ENCODE data around the gene SPPL3. TPM values are rescaled to one million over a fixed set of nuclear protein-coding genes. Genes with fewer than 3 reads are reported as not detected.

SPPL3 gene
- total RNA-seq, 1 donor from 2014 or later = 25.8 TPM

DNA sequence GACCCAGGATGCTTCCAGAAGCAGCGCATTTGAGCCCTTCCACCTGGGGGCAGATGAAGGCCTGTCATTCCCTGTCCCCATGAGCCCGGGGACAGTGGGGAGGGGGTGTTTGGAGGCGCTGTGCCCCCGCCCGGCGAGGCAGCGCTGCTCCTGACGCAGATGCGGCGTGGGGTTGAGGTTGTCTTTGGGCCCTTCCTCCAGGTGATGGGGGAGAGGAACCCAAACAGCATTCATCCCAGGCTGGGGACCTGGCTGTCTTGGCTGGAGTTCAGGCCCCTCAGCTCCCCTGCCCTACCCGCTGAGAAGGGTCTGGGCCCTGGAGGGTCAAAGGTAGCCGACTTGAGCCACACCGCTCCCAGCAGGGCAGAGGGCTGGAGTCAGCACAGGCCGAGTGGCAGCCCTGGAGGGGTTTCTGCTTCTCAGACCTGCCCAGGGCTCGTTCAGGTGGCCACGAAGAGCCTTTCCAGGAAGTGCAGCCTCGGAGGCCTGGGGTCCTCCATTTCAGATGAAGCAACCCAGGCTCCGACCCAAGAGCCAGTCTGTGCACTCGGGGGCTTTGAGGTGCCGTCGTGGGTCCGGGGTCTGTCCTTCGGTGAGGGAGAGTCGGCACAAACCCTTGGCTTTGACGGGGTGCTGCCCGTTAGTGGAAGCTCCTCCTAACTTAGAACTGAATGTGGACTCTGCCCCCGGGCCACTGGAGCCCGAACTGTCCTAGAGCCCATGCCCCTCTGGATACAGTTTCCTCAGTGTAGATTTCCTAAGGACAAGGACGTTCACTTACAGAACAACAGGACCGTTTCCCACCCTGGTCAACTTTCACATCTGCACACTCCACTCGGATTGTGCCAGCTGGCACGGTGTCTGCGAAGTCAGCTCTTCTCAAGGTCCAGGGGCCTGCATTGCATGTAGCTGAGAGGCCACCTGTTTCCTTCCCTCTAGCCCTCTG lies 162.4 kb downstream of the SPPL3 start:
- Histone ChIP-seq H3K79me2 (ENCODE audit: low read depth) (no peaks in the 10 kb centered on the region), H3K9me3 (ENCODE audit: low read depth) (no peaks in the 10 kb centered on the region), H4K20me1 (ENCODE audit: low read depth) (no peaks in the 10 kb centered on the region), H2AFZ (replicated peaks) (no peak overlapping the region), H3K9ac (no peak overlapping the region), H3K36me3 (no peaks in the 10 kb centered on the region), H3K4me1 (no peaks in the 10 kb centered on the region), H3F3A (ENCODE audit: low read depth) (no peaks in the 10 kb centered on the region), H3K27ac (no peak overlapping the region), H3K4me3 (no peak overlapping the region), H3K4me2 (no peak overlapping the region), H3K27me3 (no peaks in the 10 kb centered on the region)
- no peak for DNase-seq (ENCODE audit: low spot score)
- H3K9me3 Mint-ChIP-seq = no peaks in the 10 kb centered on the region
- H3K4me3 Mint-ChIP-seq = no peak overlapping the region
- H3K27me3 Mint-ChIP-seq (ENCODE audit: insufficient read depth, low read depth) = no peaks in the 10 kb centered on the region
- TF ChIP-seq EZH2 (IDR thresholded peaks at IDR 0.05) (no peak), EZH2phosphoT487 (IDR thresholded peaks at IDR 0.05) (no peak)
- TF ChIP-seq, protein P1, sequence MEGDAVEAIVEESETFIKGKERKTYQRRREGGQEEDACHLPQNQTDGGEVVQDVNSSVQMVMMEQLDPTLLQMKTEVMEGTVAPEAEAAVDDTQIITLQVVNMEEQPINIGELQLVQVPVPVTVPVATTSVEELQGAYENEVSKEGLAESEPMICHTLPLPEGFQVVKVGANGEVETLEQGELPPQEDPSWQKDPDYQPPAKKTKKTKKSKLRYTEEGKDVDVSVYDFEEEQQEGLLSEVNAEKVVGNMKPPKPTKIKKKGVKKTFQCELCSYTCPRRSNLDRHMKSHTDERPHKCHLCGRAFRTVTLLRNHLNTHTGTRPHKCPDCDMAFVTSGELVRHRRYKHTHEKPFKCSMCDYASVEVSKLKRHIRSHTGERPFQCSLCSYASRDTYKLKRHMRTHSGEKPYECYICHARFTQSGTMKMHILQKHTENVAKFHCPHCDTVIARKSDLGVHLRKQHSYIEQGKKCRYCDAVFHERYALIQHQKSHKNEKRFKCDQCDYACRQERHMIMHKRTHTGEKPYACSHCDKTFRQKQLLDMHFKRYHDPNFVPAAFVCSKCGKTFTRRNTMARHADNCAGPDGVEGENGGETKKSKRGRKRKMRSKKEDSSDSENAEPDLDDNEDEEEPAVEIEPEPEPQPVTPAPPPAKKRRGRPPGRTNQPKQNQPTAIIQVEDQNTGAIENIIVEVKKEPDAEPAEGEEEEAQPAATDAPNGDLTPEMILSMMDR (IDR thresholded peaks at IDR 0.05) = no peak
- H3K4me1 Mint-ChIP-seq = no peaks in the 10 kb centered on the region
- H3K36me3 Mint-ChIP-seq = no peaks in the 10 kb centered on the region
- H3K27ac Mint-ChIP-seq = no peak overlapping the region

GRCh38 chr12:120740871-120741270 lies 163.3 kb downstream of the SPPL3 start:
- no peak for DNase-seq (ENCODE audit: low spot score)

GRCh38 chr12:120739821-120740613 lies 164.1 kb downstream of the SPPL3 start:
- peak; percentile 19 for DNase-seq (ENCODE audit: low spot score)
- Mint-ChIP-seq H3K27me3 (ENCODE audit: insufficient read depth, low read depth) (peaks cover 2% of the 10 kb centered on the region), H3K4me1 (no peaks in the 10 kb centered on the region), H3K36me3 (no peaks in the 10 kb centered on the region), H3K9me3 (no peaks in the 10 kb centered on the region), H3K4me3 (no peak overlapping the region), H3K27ac (no peak overlapping the region)
- H3F3A ChIP-seq (ENCODE audit: low read depth) = no peaks in the 10 kb centered on the region
- H3K79me2 ChIP-seq (ENCODE audit: low read depth) = no peaks in the 10 kb centered on the region
- H3K27ac ChIP-seq = no peak overlapping the region
- TF ChIP-seq EZH2phosphoT487 (IDR thresholded peaks at IDR 0.05) (no peak), EZH2 (IDR thresholded peaks at IDR 0.05) (no peak)
- TF ChIP-seq, protein P1 (IDR thresholded peaks at IDR 0.05) = no peak
- H3K9ac ChIP-seq = no peak overlapping the region
- no peaks in the 10 kb centered on the region for H3K27me3 ChIP-seq
- no peaks in the 10 kb centered on the region for H3K36me3 ChIP-seq
- no peaks in the 10 kb centered on the region for H3K9me3 ChIP-seq (ENCODE audit: low read depth)
- no peak overlapping the region for H3K4me3 ChIP-seq
- no peak overlapping the region for H2AFZ ChIP-seq (replicated peaks)
- no peak overlapping the region for H3K4me2 ChIP-seq
- H3K4me1 ChIP-seq = no peaks in the 10 kb centered on the region
- no peaks in the 10 kb centered on the region for H4K20me1 ChIP-seq (ENCODE audit: low read depth)

More at GRCh38 chr12:120740871-120741270, 163.3 kb downstream of the SPPL3 start:
- no peaks in the 10 kb centered on the region for H3K4me1 ChIP-seq
- H4K20me1 ChIP-seq (ENCODE audit: low read depth) = no peaks in the 10 kb centered on the region
- Mint-ChIP-seq H3K27me3 (ENCODE audit: insufficient read depth, low read depth) (no peaks in the 10 kb centered on the region), H3K27ac (no peak overlapping the region), H3K9me3 (no peaks in the 10 kb centered on the region), H3K4me1 (no peaks in the 10 kb centered on the region), H3K36me3 (no peaks in the 10 kb centered on the region), H3K4me3 (no peak overlapping the region)
- no peaks in the 10 kb centered on the region for H3F3A ChIP-seq (ENCODE audit: low read depth)
- TF ChIP-seq EZH2phosphoT487 (IDR thresholded peaks at IDR 0.05) (no peak), EZH2 (IDR thresholded peaks at IDR 0.05) (no peak)
- TF ChIP-seq, protein P1 (IDR thresholded peaks at IDR 0.05) = no peak
- no peaks in the 10 kb centered on the region for H3K27me3 ChIP-seq
- H3K4me3 ChIP-seq = no peak overlapping the region
- H2AFZ ChIP-seq (replicated peaks) = no peak overlapping the region
- no peak overlapping the region for H3K9ac ChIP-seq
- no peaks in the 10 kb centered on the region for H3K79me2 ChIP-seq (ENCODE audit: low read depth)
- no peaks in the 10 kb centered on the region for H3K9me3 ChIP-seq (ENCODE audit: low read depth)
- H3K36me3 ChIP-seq = no peaks in the 10 kb centered on the region
- no peak overlapping the region for H3K27ac ChIP-seq
- no peak overlapping the region for H3K4me2 ChIP-seq
